Prostate gland (tissue), 2 donors: ENCODE data around the gene FABP6.

Experiments used
- CTCF ChIP-seq, 4 experiments: fragments of 200-600 bp in 2 of 4; fragments of 450-650 bp in 2 of 4; sonication (generic) in 2 of 4; IDR thresholded peaks; 1 replicate in 3 of 4; 2 replicates in 1 of 4; pipeline ENCODE4 v1.5.1; 2016 to 2019; ENCODE audit warnings: antibody characterized with exemption in 4 of 4, mild to moderate bottlenecking in 2 of 4, moderate library complexity in 2 of 4
- POLR2AphosphoS5 ChIP-seq: sonication (generic); formaldehyde crosslinking; IDR thresholded peaks from one replicate; pipeline ENCODE4 v1.6.1; 2017; ENCODE audit warnings: antibody characterized with exemption

DNA sequence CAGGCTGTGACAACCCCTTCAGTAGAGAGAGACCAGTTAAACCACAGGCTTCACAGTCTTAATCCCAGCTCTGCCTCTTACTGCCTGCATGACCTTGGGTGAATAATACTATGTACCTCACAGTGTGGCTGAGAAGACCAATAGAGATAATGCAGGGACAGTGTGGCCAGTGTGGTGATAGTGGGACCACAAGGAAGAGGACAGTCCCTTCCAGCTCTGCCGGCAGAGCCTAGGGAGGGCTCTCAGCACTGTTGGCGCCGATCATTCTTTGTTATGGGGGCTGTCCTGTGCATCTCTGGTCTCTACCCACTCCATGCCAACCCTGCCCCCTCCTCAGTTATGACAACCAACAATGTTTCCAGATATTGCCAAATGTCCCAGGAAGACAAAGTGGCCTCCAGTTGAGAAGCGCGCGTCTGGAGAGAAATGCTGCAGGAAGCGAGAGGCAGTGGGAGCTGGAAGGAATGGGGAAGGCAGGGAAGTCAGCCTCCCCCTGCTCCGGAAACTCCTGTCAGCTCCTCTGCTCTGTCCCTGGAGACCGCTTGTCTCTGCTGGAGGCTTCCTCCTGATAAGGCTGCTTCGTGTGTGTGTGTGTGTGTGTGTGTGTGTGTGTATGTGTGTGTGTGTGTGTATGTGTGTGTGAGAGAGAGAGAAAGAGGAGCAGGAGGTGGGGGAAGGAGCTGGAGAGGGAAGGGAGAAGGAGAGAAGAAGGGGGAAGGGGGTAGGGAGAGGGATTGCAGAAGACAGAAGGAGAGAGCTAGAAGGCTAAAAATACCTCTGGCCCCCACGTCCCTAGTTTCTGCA is 31.8 kb upstream of the FABP6 start:
- TF ChIP-seq CTCF (IDR thresholded peaks at IDR 0.05), result no peak
- TF ChIP-seq POLR2AphosphoS5, result no peak
